ES-I3 (cell line): ENCODE results near the gene PTDSS2.
"Not testable (repeated sequence)": the region's sequence is repeated elsewhere in the genome, so short reads cannot be mapped to it uniquely, and the experiment has no call there.

Source experiments
- H3K36me3 ChIP-seq: 2 replicates; pipeline ENCODE4 v1.6.1; 2013; ENCODE audit warnings: mild to moderate bottlenecking, low read length, control low read depth, moderate library complexity; ENCODE audit not compliant: insufficient read depth
- H3K4me1 ChIP-seq: 2 replicates; pipeline ENCODE4 v1.6.1; 2013; ENCODE audit warnings: mild to moderate bottlenecking, control low read depth, low read length; ENCODE audit not compliant: insufficient read depth
- H3K9ac ChIP-seq: 2 replicates; pipeline ENCODE4 v1.6.1; 2013; ENCODE audit warnings: low read depth, mild to moderate bottlenecking, low read length, moderate library complexity
- H3K9me3 ChIP-seq: 2 replicates; pipeline ENCODE4 v1.6.1; 2013; ENCODE audit warnings: mild to moderate bottlenecking, low read length, moderate library complexity; ENCODE audit not compliant: control insufficient read depth, insufficient read depth

Gene PTDSS2

GRCh38 chr11:508956-509355 is 58.9 kb downstream of the PTDSS2 start:
- Histone ChIP-seq H3K36me3 (peaks cover 4% of the 10 kb centered on the region), H3K9ac (no peak overlapping the region), H3K4me1 (peaks cover 6% of the 10 kb centered on the region; the same call in 1 of the 2 replicates), H3K9me3 (no peaks in the 10 kb centered on the region)

DNA sequence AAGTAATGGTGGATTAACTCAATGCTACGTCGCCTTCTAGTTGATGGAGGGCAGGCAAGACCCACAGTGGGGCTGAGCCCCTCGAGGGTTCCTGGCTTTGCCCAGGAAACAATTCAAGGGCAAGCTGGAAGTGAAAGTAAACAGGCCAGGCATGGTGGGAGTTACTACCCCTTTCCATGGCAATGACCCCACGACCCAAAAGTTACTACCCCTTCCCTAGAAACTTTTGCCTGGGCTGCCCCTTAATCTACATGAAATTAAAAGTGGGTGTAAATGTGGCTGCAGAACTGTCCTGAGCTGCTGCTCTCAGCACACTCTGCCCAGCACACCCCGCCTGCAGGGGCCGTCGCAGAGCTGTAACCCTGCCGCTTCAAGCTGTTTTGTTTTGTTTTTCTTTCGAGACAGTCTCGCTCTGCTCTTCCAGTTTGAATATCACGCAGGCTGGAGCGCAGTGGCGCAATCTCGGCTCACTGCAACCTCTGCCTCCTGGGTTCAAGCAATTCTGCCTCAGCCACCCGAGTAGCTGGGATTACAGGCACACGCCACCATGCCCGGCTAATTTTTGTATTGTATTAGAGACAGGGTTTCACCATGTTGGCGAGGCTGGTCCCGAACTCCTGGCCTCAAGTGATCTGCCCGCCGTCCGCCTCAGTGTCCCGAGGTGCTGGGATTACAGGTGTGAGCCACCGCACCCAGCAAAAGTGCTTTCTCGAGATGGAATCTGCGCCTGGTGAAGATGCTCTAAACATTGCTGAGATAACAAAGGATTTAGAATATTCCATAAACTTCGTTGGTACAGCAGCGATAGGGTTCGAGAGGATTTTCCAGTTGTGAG is 62.9 kb downstream of the PTDSS2 start:
- Histone ChIP-seq H3K4me1 (no peaks in the 10 kb centered on the region), H3K9me3 (no peaks in the 10 kb centered on the region), H3K36me3 (peaks cover 4% of the 10 kb centered on the region), H3K9ac (no peak overlapping the region)

DNA sequence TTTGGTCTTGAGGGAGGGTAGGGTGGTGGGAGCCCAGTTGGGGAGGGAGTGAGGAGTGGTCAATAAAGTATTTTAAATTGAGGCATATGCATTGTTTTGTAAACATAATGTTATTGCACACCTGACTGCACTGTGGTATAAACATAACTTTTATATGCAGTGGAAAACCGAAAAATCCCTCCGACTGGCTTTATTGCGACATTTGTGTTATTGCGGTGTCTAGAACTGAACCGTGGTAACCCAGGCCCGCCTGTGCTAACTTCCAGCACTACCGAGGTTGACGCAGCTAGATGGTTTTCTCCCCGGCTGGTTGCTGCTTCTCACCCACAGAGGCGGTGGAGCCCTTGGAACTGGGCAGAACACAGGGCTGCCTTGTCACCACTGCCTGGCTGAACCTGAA is 64.5 kb downstream of the PTDSS2 start:
- no peaks in the 10 kb centered on the region for H3K4me1 ChIP-seq
- H3K9me3 ChIP-seq, result no peaks in the 10 kb centered on the region
- no peak overlapping the region for H3K9ac ChIP-seq
- H3K36me3 ChIP-seq, result no peaks in the 10 kb centered on the region

DNA sequence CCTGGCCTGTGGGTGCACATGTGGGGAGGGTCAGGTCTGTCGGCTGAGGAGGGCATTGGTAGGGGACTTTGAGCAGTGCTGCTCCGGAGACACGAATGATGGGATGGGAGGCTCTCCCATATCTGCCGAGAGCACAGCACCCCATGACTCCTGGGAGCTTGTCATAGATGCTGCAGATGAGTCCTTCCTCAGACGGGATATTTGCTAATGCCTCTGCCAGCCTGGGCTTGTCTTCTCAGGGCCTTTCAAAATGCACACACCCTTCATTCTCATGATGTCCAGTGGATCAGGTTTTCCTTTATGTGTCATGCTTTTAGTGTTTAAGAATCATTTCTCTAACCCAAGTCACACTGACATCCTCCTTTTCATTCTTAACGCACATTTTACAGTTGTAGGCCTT is 65.1 kb downstream of the PTDSS2 start:
- H3K9me3 ChIP-seq, result no peaks in the 10 kb centered on the region
- no peaks in the 10 kb centered on the region for H3K4me1 ChIP-seq
- H3K9ac ChIP-seq, result no peak overlapping the region
- H3K36me3 ChIP-seq, result no peaks in the 10 kb centered on the region

DNA sequence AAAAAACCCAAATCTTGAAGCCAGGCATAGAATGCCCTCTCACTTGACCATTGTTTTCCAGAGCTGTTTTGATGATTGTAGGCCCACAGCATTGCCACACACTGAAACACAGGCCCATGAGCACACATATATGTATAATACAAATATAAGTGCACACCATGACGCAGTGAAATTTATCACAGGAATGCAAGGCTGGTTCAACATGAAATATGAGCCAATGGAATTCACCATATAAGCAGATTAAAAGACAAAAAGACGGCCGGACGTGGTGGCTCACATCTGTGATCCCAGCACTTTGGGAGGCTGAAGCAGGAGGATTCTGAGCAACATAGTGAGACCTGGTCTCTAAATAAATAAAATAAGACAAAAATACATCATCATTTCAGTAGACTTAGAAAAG is 66.3 kb downstream of the PTDSS2 start:
- Histone ChIP-seq H3K36me3 (no peaks in the 10 kb centered on the region), H3K9ac (no peak overlapping the region), H3K4me1 (no peaks in the 10 kb centered on the region), H3K9me3 (no peaks in the 10 kb centered on the region)

GRCh38 chr11:516918-517685 is 67.0 kb downstream of the PTDSS2 start:
- not testable (repeated sequence) for H3K36me3 ChIP-seq, H3K4me1 ChIP-seq, H3K9ac ChIP-seq, H3K9me3 ChIP-seq

DNA sequence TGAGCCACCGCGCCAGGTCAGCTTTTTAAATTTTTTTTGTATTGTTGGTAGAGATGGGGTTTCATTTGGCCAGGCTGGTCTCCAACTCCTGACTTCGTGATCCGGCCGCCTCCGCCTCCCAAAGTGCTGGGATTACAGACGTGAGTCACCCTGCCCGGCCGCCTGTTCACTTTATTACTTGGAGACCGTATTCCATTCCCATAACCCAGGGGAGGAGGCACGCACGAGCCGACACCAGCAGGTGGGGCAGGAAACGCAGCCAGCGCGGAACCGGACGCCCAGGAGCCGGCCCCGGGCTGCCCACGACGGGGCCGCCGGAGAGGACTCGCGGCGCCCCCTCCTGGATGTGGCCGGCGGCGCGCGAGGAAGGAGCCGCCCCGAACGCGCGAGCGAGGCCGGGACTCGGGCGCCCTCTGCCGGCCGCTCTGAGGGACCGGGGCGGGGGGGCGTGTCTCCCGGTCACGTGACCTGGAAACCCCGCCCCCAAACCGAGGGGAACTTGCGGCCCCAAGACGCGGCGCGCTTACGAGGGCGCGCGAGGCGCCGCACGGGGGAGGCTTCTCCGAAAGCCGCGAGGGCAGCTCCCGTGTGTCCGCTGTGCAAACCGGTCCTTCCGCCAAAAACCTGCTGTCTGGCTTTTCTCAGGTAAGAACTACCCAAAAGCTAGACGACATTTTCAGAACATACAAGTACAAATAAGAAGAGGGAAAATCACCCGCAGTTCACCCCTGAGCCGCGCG is 68.6 kb downstream of the PTDSS2 start:
- H3K9ac ChIP-seq, result peak overlapping the region; percentile 36; the same call in 1 of the 2 replicates
- H3K4me1 ChIP-seq, result no peaks in the 10 kb centered on the region
- no peaks in the 10 kb centered on the region for H3K36me3 ChIP-seq
- no peaks in the 10 kb centered on the region; the same call in 1 of the 2 replicates for H3K9me3 ChIP-seq

DNA sequence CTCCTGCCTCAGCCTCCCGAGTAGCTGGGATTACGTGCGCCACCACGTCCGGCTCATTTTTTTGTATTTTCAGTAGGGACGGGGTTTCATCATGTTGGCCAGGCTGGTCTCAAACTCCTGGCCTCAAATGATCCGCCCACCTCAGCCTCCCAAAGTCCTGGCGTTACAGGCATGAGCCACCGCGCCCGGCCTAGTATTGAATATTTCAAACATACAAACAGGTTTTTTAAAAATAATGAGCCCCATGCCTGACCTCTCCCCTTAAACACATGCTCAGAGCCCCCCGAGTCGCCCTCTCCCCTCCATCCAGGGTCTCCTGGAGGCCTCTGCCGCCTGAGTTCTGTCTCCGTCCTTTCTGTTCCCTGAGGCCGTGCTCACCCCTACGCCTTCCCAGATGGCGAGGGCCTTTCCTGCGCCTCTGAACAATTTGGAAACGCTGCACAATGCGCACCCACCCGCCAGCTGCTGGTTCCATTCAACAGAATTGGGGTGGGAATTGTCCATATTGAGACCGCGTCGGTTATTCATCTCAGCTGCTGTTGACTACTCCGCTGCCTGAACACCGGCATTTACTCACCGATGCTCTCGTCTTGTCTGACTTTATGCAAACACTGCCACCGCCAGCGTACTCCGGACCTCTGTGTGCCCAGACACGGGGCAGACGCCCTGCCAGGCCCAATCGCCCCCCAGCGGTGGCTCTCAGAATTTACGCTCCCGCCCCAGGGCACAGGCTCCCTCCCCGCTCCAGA is 70.5 kb downstream of the PTDSS2 start:
- Histone ChIP-seq H3K9me3 (no peaks in the 10 kb centered on the region; the same call in 1 of the 2 replicates), H3K4me1 (no peaks in the 10 kb centered on the region), H3K36me3 (no peaks in the 10 kb centered on the region), H3K9ac (no peak overlapping the region)

DNA sequence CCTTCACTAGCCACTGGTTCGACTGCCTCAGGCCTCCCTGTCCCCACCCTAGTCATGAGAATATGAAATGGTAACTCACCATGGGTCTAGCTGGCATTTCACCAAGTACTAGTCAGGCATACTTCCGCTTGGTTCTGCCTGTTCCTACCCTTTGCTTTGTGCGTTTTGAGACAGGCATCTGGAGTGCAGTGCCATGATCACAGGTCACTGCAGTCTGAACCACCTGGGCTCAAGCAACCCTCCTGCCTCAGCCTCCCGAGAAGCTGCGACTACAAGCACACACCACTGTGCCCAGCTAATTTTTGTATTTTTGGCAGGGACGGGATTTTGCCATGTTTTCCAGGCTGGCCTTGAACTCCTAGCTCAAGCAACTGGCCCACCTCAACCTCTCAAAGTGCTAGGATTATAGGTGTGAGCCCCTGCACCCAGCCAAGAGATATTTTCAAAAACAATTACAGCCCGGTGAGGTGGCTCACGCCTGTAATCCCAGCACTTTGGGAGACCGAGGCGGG is 71.2 kb downstream of the PTDSS2 start:
- Histone ChIP-seq H3K36me3 (no peaks in the 10 kb centered on the region), H3K9me3 (no peaks in the 10 kb centered on the region; the same call in 1 of the 2 replicates), H3K9ac (no peak overlapping the region), H3K4me1 (no peaks in the 10 kb centered on the region)

DNA sequence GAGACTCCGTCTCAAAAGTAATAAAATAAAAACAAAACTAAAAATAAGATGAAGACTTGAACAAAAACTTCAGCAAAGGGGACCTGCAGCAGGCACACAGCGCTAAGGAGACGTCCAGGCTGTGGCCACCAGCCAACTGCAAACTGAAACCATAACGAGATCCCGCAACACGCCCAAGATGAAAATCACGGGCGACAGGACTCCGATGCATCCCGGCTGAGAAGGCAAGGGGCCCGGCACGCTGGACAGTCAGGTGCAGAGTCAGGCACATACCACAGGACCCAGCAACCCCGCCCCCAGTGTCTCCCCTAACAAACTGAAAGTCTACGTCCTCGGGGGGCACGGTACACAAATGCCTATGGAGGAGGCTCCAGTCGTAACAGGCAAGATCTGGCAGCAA is 76.1 kb downstream of the PTDSS2 start:
- H3K4me1 ChIP-seq, result no peaks in the 10 kb centered on the region
- H3K9ac ChIP-seq, result no peak overlapping the region
- no peaks in the 10 kb centered on the region for H3K36me3 ChIP-seq
- no peaks in the 10 kb centered on the region; the same call in 1 of the 2 replicates for H3K9me3 ChIP-seq

- H3K9ac ChIP-seq, result no peak overlapping the region
- H3K36me3 ChIP-seq, result no peaks in the 10 kb centered on the region
- no peaks in the 10 kb centered on the region for H3K9me3 ChIP-seq
- no peaks in the 10 kb centered on the region for H3K4me1 ChIP-seq
These were observed 78.2 kb downstream of the PTDSS2 start for GRCh38 chr11:528166-528814.

- no peaks in the 10 kb centered on the region for H3K4me1 ChIP-seq
- no peak overlapping the region for H3K9ac ChIP-seq
- H3K36me3 ChIP-seq, result peaks cover 3% of the 10 kb centered on the region; the same call in 1 of the 2 replicates
- H3K9me3 ChIP-seq, result no peaks in the 10 kb centered on the region
These were observed 79.0 kb downstream of the PTDSS2 start for GRCh38 chr11:528815-529727.
